ENCODE measurements around the gene PSPH. TPM values are rescaled to one million over a fixed set of nuclear protein-coding genes. Genes with fewer than 3 reads are reported as not detected.
"Not testable (repeated sequence)": the region's sequence is repeated elsewhere in the genome, so short reads cannot be mapped to it uniquely, and the experiment has no call there.

The PSPH gene
- total RNA-seq (61.1 and 74.3 TPM in 2 replicates), polyA plus RNA-seq (14.4 and 19.9 TPM in 2 replicates), polyA minus RNA-seq (ENCODE audit: low replicate concordance) (2.7 and 21.0 TPM in 2 replicates)
- polyA plus RNA-seq (2012): 12.6 and 14.2 TPM in 2 replicates

DNA sequence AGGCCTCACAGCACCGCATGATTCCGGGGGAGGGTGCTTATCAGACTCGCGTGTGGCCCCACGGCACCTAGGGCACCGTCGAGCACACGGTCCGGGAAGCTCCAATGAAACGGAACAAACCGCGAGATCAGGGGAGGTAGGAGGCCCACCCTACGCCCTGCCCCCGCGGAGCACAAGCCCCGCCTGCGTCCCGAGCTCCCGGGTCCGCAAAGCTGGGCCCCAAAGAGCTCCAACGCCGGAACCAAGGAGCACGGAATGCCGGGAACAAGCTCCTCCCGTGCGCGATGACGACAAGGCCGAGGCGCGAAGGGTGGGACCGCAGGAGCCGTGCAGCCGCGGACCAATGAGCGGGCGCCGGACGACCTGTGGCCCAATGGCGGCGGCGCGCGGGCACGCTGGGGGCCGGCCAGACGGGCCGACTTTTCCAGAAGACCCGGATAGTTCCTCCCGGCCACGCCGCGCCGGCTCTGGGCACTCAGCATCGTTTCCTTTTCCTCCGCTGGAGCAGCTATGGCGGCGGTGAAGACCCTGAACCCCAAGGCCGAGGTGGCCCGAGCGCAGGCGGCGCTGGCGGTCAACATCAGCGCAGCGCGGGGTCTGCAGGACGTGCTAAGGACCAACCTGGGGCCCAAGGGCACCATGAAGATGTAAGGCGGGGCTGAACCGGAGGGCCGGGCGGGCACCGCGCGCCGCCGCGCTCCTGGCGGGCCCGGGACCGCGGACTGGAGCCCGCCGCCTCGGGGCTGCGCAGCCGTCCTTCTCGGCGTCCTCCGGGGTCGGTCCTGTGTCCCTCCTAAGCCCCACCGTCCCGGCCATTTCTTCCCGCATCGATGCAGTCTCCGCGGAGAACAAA, at the start of gene PSPH, which contains the start of gene CCT6A:
PSPH (minus strand) TSS at position 106 of the 853 bp plus-strand sequence. CDS start 30,232 bp downstream, outside the sequence.
CCT6A (plus strand) TSS at position 427 of the 853 bp plus-strand sequence; CDS start at position 511, 84 bp downstream.
- Histone ChIP-seq H3K4me3 (replicated peaks in 1 of 4; ENCODE audit: control extremely low read depth in 1 of 4, insufficient read depth in 1 of 4, low read depth in 3 of 4, low read length in 4 of 4) (peak within 1 kb of the TSS; percentile 50 to 99 (median 88)), H3K9me3 (ENCODE audit: control insufficient read depth, insufficient read depth, low read depth, low read length) (no peaks in the 10 kb centered on the region), H3K79me2 (ENCODE audit: control insufficient read depth, insufficient read depth, low read length) (peaks cover 40% of the 10 kb centered on the region), H3K27ac (ENCODE audit: insufficient read depth, low read length) (peak within 1 kb of the TSS; percentile 96), H4K20me1 (ENCODE audit: control insufficient read depth, extremely low read depth, insufficient read depth, low read length) (no peaks in the 10 kb centered on the region), H3K4me2 (ENCODE audit: extremely low read depth, insufficient read depth, low read length) (peak within 1 kb of the TSS; percentile 91), H3K9ac (ENCODE audit: insufficient read depth, low read length) (peak within 1 kb of the TSS; percentile 80), H3K27me3 (ENCODE audit: control insufficient read depth, insufficient read depth, low read length) (no peaks in the 10 kb centered on the region), H3K4me1 (ENCODE audit: control insufficient read depth, extremely low read depth, insufficient read depth, low read length) (no peaks in the 10 kb centered on the region), H3K36me3 (ENCODE audit: control insufficient read depth, insufficient read depth, low read length) (peaks cover 7% of the 10 kb centered on the region), H2AFZ (ENCODE audit: low read length) (peak within 1 kb of the TSS; percentile 90)
- DNase-seq (ENCODE audit: low read depth in 2 of 2): peak; percentile 98 to 99
- TF ChIP-seq, protein P1, sequence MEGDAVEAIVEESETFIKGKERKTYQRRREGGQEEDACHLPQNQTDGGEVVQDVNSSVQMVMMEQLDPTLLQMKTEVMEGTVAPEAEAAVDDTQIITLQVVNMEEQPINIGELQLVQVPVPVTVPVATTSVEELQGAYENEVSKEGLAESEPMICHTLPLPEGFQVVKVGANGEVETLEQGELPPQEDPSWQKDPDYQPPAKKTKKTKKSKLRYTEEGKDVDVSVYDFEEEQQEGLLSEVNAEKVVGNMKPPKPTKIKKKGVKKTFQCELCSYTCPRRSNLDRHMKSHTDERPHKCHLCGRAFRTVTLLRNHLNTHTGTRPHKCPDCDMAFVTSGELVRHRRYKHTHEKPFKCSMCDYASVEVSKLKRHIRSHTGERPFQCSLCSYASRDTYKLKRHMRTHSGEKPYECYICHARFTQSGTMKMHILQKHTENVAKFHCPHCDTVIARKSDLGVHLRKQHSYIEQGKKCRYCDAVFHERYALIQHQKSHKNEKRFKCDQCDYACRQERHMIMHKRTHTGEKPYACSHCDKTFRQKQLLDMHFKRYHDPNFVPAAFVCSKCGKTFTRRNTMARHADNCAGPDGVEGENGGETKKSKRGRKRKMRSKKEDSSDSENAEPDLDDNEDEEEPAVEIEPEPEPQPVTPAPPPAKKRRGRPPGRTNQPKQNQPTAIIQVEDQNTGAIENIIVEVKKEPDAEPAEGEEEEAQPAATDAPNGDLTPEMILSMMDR (conservative IDR thresholded peaks at IDR 0.05 in 1 of 2, IDR thresholded peaks at IDR 0.05 in 1 of 2; ENCODE audit: low read depth in 1 of 2, low read length in 2 of 2): no peak
- TF ChIP-seq EZH2 (IDR thresholded peaks at IDR 0.05; ENCODE audit: low read length, missing control alignments): no peak

DNA sequence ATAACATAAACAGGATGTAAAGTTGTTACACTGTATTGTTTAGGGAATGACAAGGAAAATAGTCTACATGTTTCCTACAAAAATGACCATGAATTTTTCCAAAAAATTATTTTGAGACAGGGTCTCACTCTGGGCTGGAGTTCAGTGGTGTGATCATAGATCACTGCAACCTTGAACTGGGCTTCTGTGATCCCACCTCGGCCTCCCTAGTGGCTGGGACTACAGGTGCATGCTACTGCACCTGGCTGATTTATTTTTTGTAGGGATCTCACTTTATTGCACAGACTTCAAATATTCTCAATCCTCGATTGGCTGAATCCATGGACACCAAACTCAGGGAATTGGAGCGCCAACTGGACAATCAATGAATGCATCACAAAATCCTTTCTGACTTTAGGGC, 48.4 kb upstream of the PSPH start:
- Histone ChIP-seq H3K36me3 (ENCODE audit: control insufficient read depth, insufficient read depth, low read length) (peaks cover 8% of the 10 kb centered on the region), H3K4me2 (ENCODE audit: extremely low read depth, insufficient read depth, low read length) (no peak overlapping the region), H3K4me3 (replicated peaks in 1 of 4; ENCODE audit: control extremely low read depth in 1 of 4, insufficient read depth in 1 of 4, low read depth in 3 of 4, low read length in 4 of 4) (no peak overlapping the region), H2AFZ (ENCODE audit: low read length) (no peak overlapping the region), H3K27me3 (ENCODE audit: control insufficient read depth, insufficient read depth, low read length) (no peaks in the 10 kb centered on the region), H4K20me1 (ENCODE audit: control insufficient read depth, extremely low read depth, insufficient read depth, low read length) (no peaks in the 10 kb centered on the region), H3K79me2 (ENCODE audit: control insufficient read depth, insufficient read depth, low read length) (peaks cover 11% of the 10 kb centered on the region), H3K9ac (ENCODE audit: insufficient read depth, low read length) (no peak overlapping the region), H3K9me3 (ENCODE audit: control insufficient read depth, insufficient read depth, low read depth, low read length) (no peaks in the 10 kb centered on the region), H3K4me1 (ENCODE audit: control insufficient read depth, extremely low read depth, insufficient read depth, low read length) (peaks cover 2% of the 10 kb centered on the region), H3K27ac (ENCODE audit: insufficient read depth, low read length) (no peak overlapping the region)
- no peak for DNase-seq (ENCODE audit: low read depth in 2 of 2)
- no peak for TF ChIP-seq EZH2 (IDR thresholded peaks at IDR 0.05; ENCODE audit: low read length, missing control alignments)
- TF ChIP-seq, protein P1 (conservative IDR thresholded peaks at IDR 0.05 in 1 of 2, IDR thresholded peaks at IDR 0.05 in 1 of 2; ENCODE audit: low read depth in 1 of 2, low read length in 2 of 2): no peak

DNA sequence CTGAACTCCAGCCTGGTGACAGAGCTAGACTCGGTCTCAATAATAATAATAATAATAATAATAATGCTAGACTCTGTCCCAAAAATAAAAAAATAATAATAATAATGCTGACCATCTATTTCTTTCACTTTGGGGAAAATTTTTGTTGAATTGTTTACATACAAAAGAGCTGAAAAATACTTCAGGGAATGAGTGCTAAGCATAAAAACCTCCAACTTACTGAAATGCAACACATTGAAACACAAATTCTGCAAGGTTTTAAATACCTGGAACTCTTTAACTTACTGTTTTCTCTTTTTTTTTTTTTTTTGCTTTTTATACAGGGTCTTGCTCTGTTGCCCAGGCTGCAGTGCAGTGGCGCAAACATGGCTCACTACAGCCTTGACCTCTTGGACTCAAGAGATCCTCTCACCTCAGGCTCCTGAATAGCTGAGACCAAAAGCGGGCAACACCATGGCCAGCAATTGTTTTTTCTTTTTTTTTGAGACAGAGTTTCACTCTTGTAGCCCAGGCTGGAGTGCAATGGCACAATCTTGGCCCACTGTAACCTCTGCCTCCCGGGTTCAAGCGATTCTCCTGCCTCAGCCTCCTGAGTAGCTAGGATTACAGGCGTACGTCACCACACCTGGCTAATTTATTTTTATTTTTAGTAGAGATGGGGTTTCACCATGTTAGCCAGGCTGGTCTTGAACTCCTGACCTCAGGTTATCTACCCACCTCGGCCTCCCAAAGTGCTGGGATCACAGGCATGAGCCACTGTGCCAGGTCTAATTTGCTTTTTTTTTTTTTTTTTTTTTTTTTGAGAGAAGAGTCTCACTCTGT, 47.2 kb upstream of the PSPH start:
- not testable (repeated sequence) for H4K20me1 ChIP-seq (ENCODE audit: control insufficient read depth, extremely low read depth, insufficient read depth, low read length); H3K36me3 ChIP-seq (ENCODE audit: control insufficient read depth, insufficient read depth, low read length); H3K9me3 ChIP-seq (ENCODE audit: control insufficient read depth, insufficient read depth, low read depth, low read length); H3K27me3 ChIP-seq (ENCODE audit: control insufficient read depth, insufficient read depth, low read length); H3K4me3 ChIP-seq (replicated peaks in 1 of 4; ENCODE audit: control extremely low read depth in 1 of 4, insufficient read depth in 1 of 4, low read depth in 3 of 4, low read length in 4 of 4); H3K4me1 ChIP-seq (ENCODE audit: control insufficient read depth, extremely low read depth, insufficient read depth, low read length); H3K9ac ChIP-seq (ENCODE audit: insufficient read depth, low read length); H3K79me2 ChIP-seq (ENCODE audit: control insufficient read depth, insufficient read depth, low read length); DNase-seq (ENCODE audit: low read depth in 2 of 2); H2AFZ ChIP-seq (ENCODE audit: low read length)
- peak overlapping the region; percentile 5 for H3K4me2 ChIP-seq (ENCODE audit: extremely low read depth, insufficient read depth, low read length)
- H3K27ac ChIP-seq (ENCODE audit: insufficient read depth, low read length): peak overlapping the region; percentile 5

All from fibroblast of lung (primary cell).